Upper lobe of left lung (tissue), 6 donors: Measurements from ENCODE around the gene SPRR5. TPM values are rescaled to one million over a fixed set of nuclear protein-coding genes. Genes with fewer than 3 reads are reported as not detected.

Source experiments
- ATAC-seq, 2 donors: fragments of 200-7000 bp; cut with Tn5 transposase; one replicate each; pipeline ENCODE4 v1.9.1; 2022; ENCODE audit warnings: mild to moderate bottlenecking in 2 of 2, moderate library complexity in 2 of 2; ENCODE audit not compliant: low FRiP score in 2 of 2
- DNase-seq, 2 donors: peaks; one replicate each; pipeline ENCODE4 v3.0.0-alpha.2; 2019 to 2020
- H3K27ac ChIP-seq, 4 donors: fragments of 200-600 bp; sonication (generic); one replicate each; pipeline ENCODE4 v1.5.1; 2016 to 2019
- H3K27me3 ChIP-seq, 4 donors: fragments of 200-600 bp; sonication (generic); one replicate each; pipeline ENCODE4 v1.5.1; 2017 to 2019
- H3K36me3 ChIP-seq, 4 donors: fragments of 200-600 bp; sonication (generic); one replicate each; pipeline ENCODE4 v1.5.1; 2016 to 2019
- H3K4me1 ChIP-seq, 4 donors: fragments of 200-600 bp; sonication (generic); one replicate each; pipeline ENCODE4 v1.5.1; 2018 to 2019
- H3K4me3 ChIP-seq, 4 donors: fragments of 200-600 bp; sonication (generic); one replicate each; pipeline ENCODE4 v1.5.1; 2017 to 2019; ENCODE audit warnings: mild to moderate bottlenecking in 2 of 4, moderate library complexity in 1 of 4
- H3K9me3 ChIP-seq, 4 donors: fragments of 200-600 bp; sonication (generic); one replicate each; pipeline ENCODE4 v1.5.1; 2018 to 2019
- CTCF ChIP-seq, 6 experiments: fragments of 450-650 bp in 4 of 6; fragments of 200-600 bp in 2 of 6; sonication (generic) in 2 of 6; IDR thresholded peaks; one replicate each; pipeline ENCODE4 v1.5.1; 2016 to 2019; ENCODE audit warnings: antibody characterized with exemption in 6 of 6
- EP300 ChIP-seq, 4 donors: sonication (generic); formaldehyde crosslinking; IDR thresholded peaks; one replicate each; pipeline ENCODE4 v1.5.1; 2017; ENCODE audit warnings: antibody characterized with exemption in 4 of 4, control low read depth in 2 of 4
- POLR2A ChIP-seq, 4 donors: fragments of 450-650 bp; IDR thresholded peaks; one replicate each; pipeline ENCODE4 v1.5.1; 2016 to 2017; ENCODE audit warnings: antibody characterized with exemption in 4 of 4, mild to moderate bottlenecking in 2 of 4
- POLR2AphosphoS5 ChIP-seq, 2 donors: sonication (generic); formaldehyde crosslinking; IDR thresholded peaks; one replicate each; pipeline ENCODE4 v1.5.1; 2017; ENCODE audit warnings: antibody characterized with exemption in 2 of 2
- WGBS, 2 donors: methylation state at CpG; one replicate each; pipeline ENCODE4 v1.1.5; 2017 to 2018; 5-methylcytosine and 5-hydroxymethylcytosine counted together
- total RNA-seq, 6 donors: library from RNA; depleted of rRNA in 4 of 6; stranded (reverse); fragments of >200 nt in 4 of 6; gene quantifications; one replicate each; pipeline versions ENCODE4 v1.1.0 to v1.2.1, GENCODE V29; 2016 to 2021
- donor health status: DM: no; HTN: no; CAD: no; lungs with moderate emphysema.
- donor health status: DM: no; HTN: yes; CAD: no; lungs with severe emphysema.

The SPRR5 gene
- total RNA-seq, 6 donors from 2014 or later, result not detected

- 58 to 60% methylated on average over 2 of the region's 2 CpGs for WGBS, 2 donors
- ATAC-seq (no peak), DNase-seq (no peak)
- Histone ChIP-seq H3K9me3 (no peaks in the 10 kb centered on the region), H3K27me3 (no peaks in the 10 kb centered on the region), H3K36me3 (no peaks in the 10 kb centered on the region), H3K4me1 (no peaks in the 10 kb centered on the region), H3K27ac (no peak overlapping the region), H3K4me3 (no peak overlapping the region)
- TF ChIP-seq POLR2A (IDR thresholded peaks at IDR 0.05) (no peak), CTCF (IDR thresholded peaks at IDR 0.05) (no peak), EP300 (IDR thresholded peaks at IDR 0.05) (no peak), POLR2AphosphoS5 (IDR thresholded peaks at IDR 0.05) (no peak)
These were observed 21.2 kb downstream of the SPRR5 start for GRCh38 chr1:152968248-152968647.

GRCh38 chr1:152969036-152969435 lies 22.0 kb downstream of the SPRR5 start:
- H3K36me3 ChIP-seq, result no peaks in the 10 kb centered on the region

GRCh38 chr1:152970495-152970894 lies 23.5 kb downstream of the SPRR5 start, which contains the start of gene SPRR4:
SPRR4 (plus strand) TSS chr1:152970648; CDS start chr1:152971891, 1,243 bp downstream.
- DNase-seq (no peak), ATAC-seq (no peak)
- no peaks in the 10 kb centered on the region for H3K4me1 ChIP-seq
- no peak for TF ChIP-seq POLR2A (IDR thresholded peaks at IDR 0.05)
- no peak for TF ChIP-seq EP300 (IDR thresholded peaks at IDR 0.05)
- no peak for TF ChIP-seq CTCF (IDR thresholded peaks at IDR 0.05)
- no peak for TF ChIP-seq POLR2AphosphoS5 (IDR thresholded peaks at IDR 0.05)
- H3K4me3 ChIP-seq, result no peak within 1 kb of the TSS
- 85 to 90% methylated on average over 5 to 6 of the region's 6 CpGs for WGBS, 2 donors
- no peaks in the 10 kb centered on the region for H3K27me3 ChIP-seq
- H3K27ac ChIP-seq, result no peak within 1 kb of the TSS
- no peaks in the 10 kb centered on the region for H3K9me3 ChIP-seq
- no peaks in the 10 kb centered on the region for H3K36me3 ChIP-seq

More at GRCh38 chr1:152969036-152969435, 22.0 kb downstream of the SPRR5 start:
- DNase-seq (no peak), ATAC-seq (no peak)
- WGBS, 2 donors, result 78 to 81% methylated on average over 2 of the region's 2 CpGs
- Histone ChIP-seq H3K27ac (no peak overlapping the region), H3K4me3 (no peak overlapping the region), H3K4me1 (no peaks in the 10 kb centered on the region), H3K9me3 (no peaks in the 10 kb centered on the region), H3K27me3 (no peaks in the 10 kb centered on the region)
- TF ChIP-seq EP300 (IDR thresholded peaks at IDR 0.05) (no peak), POLR2AphosphoS5 (IDR thresholded peaks at IDR 0.05) (no peak), POLR2A (IDR thresholded peaks at IDR 0.05) (no peak), CTCF (IDR thresholded peaks at IDR 0.05) (no peak)

- Histone ChIP-seq H3K27me3 (no peaks in the 10 kb centered on the region), H3K4me3 (no peak overlapping the region), H3K36me3 (no peaks in the 10 kb centered on the region), H3K27ac (no peak overlapping the region), H3K9me3 (no peaks in the 10 kb centered on the region), H3K4me1 (no peaks in the 10 kb centered on the region)
- 77 to 80% methylated on average over 4 of the region's 4 CpGs for WGBS, 2 donors
- no peak for DNase-seq
- TF ChIP-seq EP300 (IDR thresholded peaks at IDR 0.05) (no peak), CTCF (IDR thresholded peaks at IDR 0.05) (no peak), POLR2A (IDR thresholded peaks at IDR 0.05) (no peak), POLR2AphosphoS5 (IDR thresholded peaks at IDR 0.05) (no peak)
- ATAC-seq, result no peak
These were observed 25.3 kb downstream of the SPRR5 start for GRCh38 chr1:152972196-152972886.

- no peak for ATAC-seq
These were observed 29.7 kb downstream of the SPRR5 start for GRCh38 chr1:152976688-152977087.

More at GRCh38 chr1:152976688-152977087, 29.7 kb downstream of the SPRR5 start:
- WGBS, 2 donors, result 59 to 93% methylated on average over 1 of the region's 1 CpG
- Histone ChIP-seq H3K9me3 (no peaks in the 10 kb centered on the region), H3K36me3 (no peaks in the 10 kb centered on the region), H3K27me3 (no peaks in the 10 kb centered on the region), H3K4me3 (no peak overlapping the region), H3K4me1 (no peaks in the 10 kb centered on the region), H3K27ac (no peak overlapping the region)
- TF ChIP-seq POLR2AphosphoS5 (IDR thresholded peaks at IDR 0.05), result no peak
- no peak for TF ChIP-seq EP300 (IDR thresholded peaks at IDR 0.05)
- no peak for TF ChIP-seq CTCF (IDR thresholded peaks at IDR 0.05)
- TF ChIP-seq POLR2A (IDR thresholded peaks at IDR 0.05), result no peak
- DNase-seq, result no peak
